ENCODE results near the gene PAK6. TPM values are rescaled to one million over a fixed set of nuclear protein-coding genes. Genes with fewer than 3 reads are reported as not detected.

PAK6 gene
- polyA plus RNA-seq, 1 experiment = not detected

GRCh38 chr15:40290545-40290917 is 51.7 kb downstream of the PAK6 start:
- CTCF ChIA-PET = interaction anchor here (0.7 to 6.9 kb wide), 7 partner anchors 12 to 78 kb away, joined by 3 to 56 read pairs (median 7); no protein-coding TSS in a partner anchor
- TF ChIP-seq CTCF (IDR thresholded peaks at IDR 0.05; ENCODE audit: low read depth, low read length) = no peak
- POLR2A ChIA-PET = interaction anchor here (1.3 kb wide), 1 partner anchor 11 kb away, joined by 5 read pairs; no protein-coding TSS in a partner anchor
- no peak for DNase-seq (ENCODE audit: low read depth, low spot score)
- H3K27me3 ChIP-seq (ENCODE audit: control insufficient read depth, insufficient read depth, low read length) = peaks cover 56% of the 10 kb centered on the region
- no peaks in the 10 kb centered on the region for H3K9me3 ChIP-seq (ENCODE audit: control insufficient read depth, insufficient read depth, low read length)
- H3K27ac ChIP-seq (ENCODE audit: low read depth, low read length) = no peak overlapping the region
- H3K4me3 ChIP-seq (ENCODE audit: low read depth, low read length) = no peak overlapping the region

GRCh38 chr15:40290918-40291574 is 52.2 kb downstream of the PAK6 start:
- POLR2A ChIA-PET = interaction anchor here (0.7 to 1.3 kb wide), 2 partner anchors 10 to 12 kb away, joined by 3 to 5 read pairs; no protein-coding TSS in a partner anchor
- DNase-seq (ENCODE audit: low read depth, low spot score) = peak; percentile 15
- no peaks in the 10 kb centered on the region for H3K9me3 ChIP-seq (ENCODE audit: control insufficient read depth, insufficient read depth, low read length)
- H3K4me3 ChIP-seq (ENCODE audit: low read depth, low read length) = peak overlapping the region; percentile 51
- CTCF ChIA-PET = interaction anchor here (0.7 to 6.9 kb wide), 7 partner anchors 12 to 77 kb away, joined by 3 to 56 read pairs (median 7); no protein-coding TSS in a partner anchor
- peaks cover 57% of the 10 kb centered on the region for H3K27me3 ChIP-seq (ENCODE audit: control insufficient read depth, insufficient read depth, low read length)
- H3K27ac ChIP-seq (ENCODE audit: low read depth, low read length) = no peak overlapping the region
- TF ChIP-seq CTCF (IDR thresholded peaks at IDR 0.05; ENCODE audit: low read depth, low read length) = no peak

GRCh38 chr15:40292246-40292645 is 53.4 kb downstream of the PAK6 start:
- no peak for DNase-seq (ENCODE audit: low read depth, low spot score)
- Histone ChIP-seq H3K27ac (ENCODE audit: low read depth, low read length) (no peak overlapping the region), H3K4me3 (ENCODE audit: low read depth, low read length) (no peak overlapping the region), H3K9me3 (ENCODE audit: control insufficient read depth, insufficient read depth, low read length) (no peaks in the 10 kb centered on the region; the same call in 1 of the 2 replicates), H3K27me3 (ENCODE audit: control insufficient read depth, insufficient read depth, low read length) (peaks cover 61% of the 10 kb centered on the region)
- CTCF ChIA-PET = interaction anchor here (2.2 to 2.3 kb wide), 2 partner anchors 13 to 74 kb away, joined by 9 to 13 read pairs; no protein-coding TSS in a partner anchor
- no peak for TF ChIP-seq CTCF (IDR thresholded peaks at IDR 0.05; ENCODE audit: low read depth, low read length)
- POLR2A ChIA-PET = no interaction called here

- CTCF ChIA-PET = interaction anchor here (0.6 to 1.4 kb wide), 4 partner anchors 13 to 19 kb away, joined by 3 to 4 read pairs (median 3); no protein-coding TSS in a partner anchor
- no peak for DNase-seq (ENCODE audit: low read depth, low spot score)
Measured at GRCh38 chr15:40293006-40293405, 54.1 kb downstream of the PAK6 start.

More at GRCh38 chr15:40293006-40293405, 54.1 kb downstream of the PAK6 start:
- no peak overlapping the region for H3K27ac ChIP-seq (ENCODE audit: low read depth, low read length)
- TF ChIP-seq CTCF (IDR thresholded peaks at IDR 0.05; ENCODE audit: low read depth, low read length) = no peak
- no peak overlapping the region for H3K4me3 ChIP-seq (ENCODE audit: low read depth, low read length)
- no peaks in the 10 kb centered on the region; the same call in 1 of the 2 replicates for H3K9me3 ChIP-seq (ENCODE audit: control insufficient read depth, insufficient read depth, low read length)
- H3K27me3 ChIP-seq (ENCODE audit: control insufficient read depth, insufficient read depth, low read length) = peaks cover 65% of the 10 kb centered on the region
- POLR2A ChIA-PET = no interaction called here
